H1 (cell line): ENCODE data around the gene KRT23. TPM values are rescaled to one million over a fixed set of nuclear protein-coding genes. Genes with fewer than 3 reads are reported as not detected.
A peak's percentile ranks its signal among the peaks of the same experiment; 100 is the strongest.

Experiments used
- CTCF ChIA-PET: fragments of 300-600 bp; sonication (Branson Sonifier 250); formaldehyde crosslinking; loops from one replicate; lab custom pipeline; 2021; ENCODE audit not compliant: partially characterized antibody; lab: Charles Lee
- POLR2A ChIA-PET: fragments of 300-600 bp; sonication (Branson Sonifier 250); formaldehyde crosslinking; loops from one replicate; lab custom pipeline; 2021; ENCODE audit warnings: inconsistent platforms; ENCODE audit not compliant: partially characterized antibody; lab: Charles Lee
- DNase-seq, 2 experiments: peaks; one replicate each; pipeline versions ENCODE4 v3.0.0 to v3.0.0-alpha.2; 2010 to 2022; ENCODE audit warnings: low spot score in 2 of 2, low read depth in 1 of 2, mixed read lengths in 1 of 2
- FAIRE-seq: peaks from 2 replicates; lab custom pipeline; 2011; peaks lifted over from hg19 to GRCh38; lab: Jason Lieb, UNC
- H2AFZ ChIP-seq: 2 replicates; pipeline ENCODE4 v1.8.1; 2012; ENCODE audit warnings: low read length, inconsistent platforms
- H2AK5ac ChIP-seq: 2 replicates; pipeline ENCODE4 v1.6.1; 2013; ENCODE audit warnings: low read depth, low read length
- H2BK120ac ChIP-seq: replicated peaks from 2 replicates; pipeline ENCODE3; 2013; ENCODE audit warnings: low read depth, low read length, inconsistent platforms
- H2BK12ac ChIP-seq: 2 replicates; pipeline ENCODE4 v1.6.1; 2013; ENCODE audit warnings: low read depth, low read length
- H2BK15ac ChIP-seq: 2 replicates; pipeline ENCODE4 v1.6.1; 2013; ENCODE audit warnings: low read length
- H2BK20ac ChIP-seq: 2 replicates; pipeline ENCODE4 v1.6.1; 2013; ENCODE audit warnings: low read length
- H2BK5ac ChIP-seq: 2 replicates; pipeline ENCODE4 v1.6.1; 2013; ENCODE audit warnings: low read depth, low read length
- H3K14ac ChIP-seq: 2 replicates; pipeline ENCODE4 v1.6.1; 2013; ENCODE audit warnings: inconsistent platforms; ENCODE audit not compliant: insufficient read length
- H3K18ac ChIP-seq: 2 replicates; pipeline ENCODE4 v1.6.1; 2013; ENCODE audit warnings: low read length; ENCODE audit errors: extremely low read depth
- H3K23ac ChIP-seq: 2 replicates; pipeline ENCODE4 v1.6.1; 2013; ENCODE audit warnings: inconsistent platforms; ENCODE audit not compliant: insufficient read length
- H3K23me2 ChIP-seq: 2 replicates; pipeline ENCODE4 v1.6.1; 2013; ENCODE audit warnings: low read depth, low read length
- H3K27ac ChIP-seq: 2 replicates; pipeline ENCODE4 v1.6.1; 2011; ENCODE audit warnings: low read depth, low read length, inconsistent platforms
- H3K27me3 ChIP-seq, 4 experiments: replicated peaks in 1 of 4; 1 replicate in 1 of 4; 2 replicates in 3 of 4; pipeline versions ENCODE4 v1.6.1 to v1.8.1; 2011 to 2013; ENCODE audit warnings: low read length in 3 of 4, mild to moderate bottlenecking in 3 of 4, inconsistent platforms in 2 of 4, mixed read lengths in 2 of 4, moderate library complexity in 1 of 4; ENCODE audit not compliant: control insufficient read depth in 3 of 4, insufficient read depth in 3 of 4; ENCODE audit errors: extremely low read depth in 1 of 4
- H3K36me3 ChIP-seq, 4 experiments: 2 replicates each; pipeline versions ENCODE4 v1.6.1 to v1.8.1; 2011 to 2013; ENCODE audit warnings: mild to moderate bottlenecking in 4 of 4, low read length in 3 of 4, moderate library complexity in 2 of 4, control low read depth in 1 of 4, inconsistent platforms in 1 of 4; ENCODE audit not compliant: insufficient read depth in 4 of 4, control insufficient read depth in 2 of 4
- H3K4ac ChIP-seq: replicated peaks from 2 replicates; pipeline ENCODE3; 2013; ENCODE audit warnings: low read length, low read depth, mixed read lengths, inconsistent platforms; ENCODE audit not compliant: insufficient read length
- H3K4me1 ChIP-seq, 4 experiments: replicated peaks in 1 of 4; 1 replicate in 1 of 4; 2 replicates in 3 of 4; pipeline versions ENCODE4 v1.6.1 to v1.8.1; 2011 to 2013; ENCODE audit warnings: low read length in 3 of 4, inconsistent platforms in 2 of 4, mixed read lengths in 1 of 4; ENCODE audit not compliant: insufficient read depth in 4 of 4, control insufficient read depth in 3 of 4
- H3K4me2 ChIP-seq, 2 experiments: 2 replicates each; pipeline versions ENCODE4 v1.6.1 to v1.8.1; 2011 to 2013; ENCODE audit warnings: low read depth in 2 of 2, low read length in 2 of 2, control low read depth in 1 of 2, inconsistent platforms in 1 of 2, mild to moderate bottlenecking in 1 of 2; ENCODE audit not compliant: insufficient read depth in 1 of 2
- H3K4me3 ChIP-seq, 4 experiments: fragments of 200-600, 300-600 bp in 1 of 4; sonication (generic), shearing (Covaris generic), sonication (Bioruptor Twin) in 1 of 4; 2 replicates each; pipeline versions ENCODE4 v1.5.1 to v1.8.1; 2011 to 2016; ENCODE audit warnings: low read length in 4 of 4, low read depth in 3 of 4, control low read depth in 2 of 4, inconsistent platforms in 2 of 4, mild to moderate bottlenecking in 2 of 4, mixed read lengths in 1 of 4, moderate library complexity in 1 of 4; ENCODE audit not compliant: insufficient read depth in 2 of 4; ENCODE audit errors: extremely low read depth in 1 of 4
- H3K56ac ChIP-seq: replicated peaks from 2 replicates; pipeline ENCODE3; 2013; ENCODE audit warnings: low read depth, mild to moderate bottlenecking, mixed read lengths, low read length, inconsistent platforms; ENCODE audit not compliant: insufficient read length
- H3K79me1 ChIP-seq: 2 replicates; pipeline ENCODE4 v1.6.1; 2013; ENCODE audit warnings: low read depth, low read length, control low read depth
- H3K79me2 ChIP-seq, 2 experiments: 2 replicates each; pipeline versions ENCODE4 v1.6.1 to v1.8.1; 2012 to 2013; ENCODE audit warnings: low read length in 2 of 2, mild to moderate bottlenecking in 2 of 2, inconsistent platforms in 1 of 2; ENCODE audit not compliant: insufficient read depth in 2 of 2, control insufficient read depth in 1 of 2
- H3K9ac ChIP-seq, 4 experiments: replicated peaks in 1 of 4; 1 replicate in 1 of 4; 2 replicates in 3 of 4; pipeline versions ENCODE4 v1.6.1 to v1.8.1; 2011 to 2013; ENCODE audit warnings: low read depth in 3 of 4, low read length in 3 of 4, control low read depth in 2 of 4, mild to moderate bottlenecking in 2 of 4, moderate library complexity in 2 of 4, inconsistent platforms in 1 of 4; ENCODE audit errors: extremely low read depth in 1 of 4
- H3K9me3 ChIP-seq, 2 experiments: 2 replicates each; pipeline versions ENCODE4 v1.6.1 to v1.8.1; 2012 to 2013; ENCODE audit warnings: mild to moderate bottlenecking in 2 of 2, moderate library complexity in 2 of 2, control low read depth in 1 of 2, inconsistent platforms in 1 of 2, low read depth in 1 of 2, low read length in 1 of 2, mixed read lengths in 1 of 2; ENCODE audit not compliant: insufficient read depth in 2 of 2
- H4K20me1 ChIP-seq, 2 experiments: replicated peaks in 1 of 2; 2 replicates each; pipeline versions ENCODE3 to v1.8.1; 2011 to 2013; ENCODE audit warnings: inconsistent platforms in 2 of 2, low read length in 2 of 2, mild to moderate bottlenecking in 1 of 2; ENCODE audit not compliant: insufficient read depth in 2 of 2, control insufficient read depth in 1 of 2
- H4K5ac ChIP-seq: 2 replicates; pipeline ENCODE4 v1.6.1; 2013; ENCODE audit warnings: low read length, low read depth, mixed read lengths, inconsistent platforms; ENCODE audit not compliant: insufficient read length
- H4K8ac ChIP-seq: 2 replicates; pipeline ENCODE4 v1.8.0; 2013; ENCODE audit warnings: mild to moderate bottlenecking, moderate library complexity, low read length, inconsistent platforms; ENCODE audit not compliant: insufficient read depth; ENCODE audit errors: extremely low read depth
- H4K91ac ChIP-seq: replicated peaks from 2 replicates; pipeline ENCODE3; 2013; ENCODE audit warnings: low read length, mixed read lengths, inconsistent platforms; ENCODE audit not compliant: insufficient read length
- BRCA1 ChIP-seq: IDR thresholded peaks from 2 replicates; pipeline ENCODE4 v1.6.1; 2012; ENCODE audit warnings: low read depth, low read length, improper control_type of control experiment
- CTCF ChIP-seq, 3 experiments: IDR thresholded peaks; 1 replicate in 2 of 3; 2 replicates in 1 of 3; pipeline versions ENCODE4 v1.5.1 to v1.6.1; 2011; ENCODE audit warnings: low read length in 3 of 3, mild to moderate bottlenecking in 3 of 3, inconsistent platforms in 2 of 3, low read depth in 1 of 3, moderate library complexity in 1 of 3; ENCODE audit not compliant: insufficient read depth in 1 of 3; ENCODE audit errors: control extremely low read depth in 1 of 3
- EGR1 ChIP-seq: IDR thresholded peaks from 2 replicates; pipeline ENCODE4 v1.6.1; 2011; ENCODE audit warnings: low read depth, low read length, borderline replicate concordance
- JUND ChIP-seq: IDR thresholded peaks from 2 replicates; pipeline ENCODE4 v1.6.1; 2011; ENCODE audit warnings: mild to moderate bottlenecking, improper control_type of control experiment, low read length
- MAFK ChIP-seq: IDR thresholded peaks from 2 replicates; pipeline ENCODE4 v1.6.1; 2012; ENCODE audit warnings: low read depth, mild to moderate bottlenecking, improper control_type of control experiment, low read length
- RAD21 ChIP-seq, 2 experiments: IDR thresholded peaks in 1 of 2; conservative IDR thresholded peaks in 1 of 2; 2 replicates each; pipeline ENCODE4 v1.6.1; 2011; ENCODE audit warnings: low read depth in 2 of 2, low read length in 2 of 2, improper control_type of control experiment in 1 of 2, inconsistent platforms in 1 of 2, mild to moderate bottlenecking in 1 of 2, moderate library complexity in 1 of 2
- RNF2 ChIP-seq: fragments of 200-900, 300-1000 bp; sonication (generic); IDR thresholded peaks from 2 replicates; pipeline ENCODE4 v1.7.1; 2016; ENCODE audit warnings: borderline replicate concordance, low read depth, mild to moderate bottlenecking, antibody characterized with exemption, low read length; ENCODE audit not compliant: poor library complexity, severe bottlenecking; ENCODE audit errors: missing control alignments
- SAP30 ChIP-seq: fragments of 300-600 bp; sonication (generic); IDR thresholded peaks from 2 replicates; pipeline ENCODE4 v1.7.1; 2012; ENCODE audit warnings: low read length, moderate library complexity, mild to moderate bottlenecking, inconsistent platforms; ENCODE audit not compliant: insufficient read depth, insufficient replicate concordance
- TEAD4 ChIP-seq: IDR thresholded peaks from 2 replicates; pipeline ENCODE4 v1.6.1; 2012; ENCODE audit warnings: low read depth, low read length, inconsistent platforms, mixed read lengths
- YY1 ChIP-seq: IDR thresholded peaks from 2 replicates; pipeline ENCODE4 v1.6.1; 2011; ENCODE audit warnings: low read depth, mild to moderate bottlenecking, low read length
- WGBS, 2 experiments: shearing (Covaris generic) in 1 of 2; methylation state at CpG; one replicate each; pipeline versions ENCODE4 v1.1.6 to v1.1.7; 2013 to 2015; ENCODE audit warnings: low lambda C conversion rate in 2 of 2, mixed read lengths in 2 of 2, inconsistent platforms in 1 of 2, low coverage in 1 of 2, missing lambda C conversion rate in 1 of 2; ENCODE audit not compliant: insufficient replicate concordance in 2 of 2, insufficient coverage in 1 of 2, insufficient read length in 1 of 2; ENCODE audit errors: extremely low coverage in 1 of 2, missing lambda C conversion rate in 1 of 2; 5-methylcytosine and 5-hydroxymethylcytosine counted together
- polyA plus RNA-seq, 7 experiments: library from polyadenylated mRNA; depleted of rRNA in 3 of 7; stranded (reverse) in 5 of 7; unstranded in 2 of 7; fragments of >200 nt in 5 of 7; fragments of 200-250 nt in 2 of 7; gene quantifications; 1 replicate in 5 of 7; 2 replicates in 1 of 7; 4 replicates in 1 of 7; pipeline versions ENCODE4 v1.2.1 to v1.2.3, GENCODE V29; 2011 to 2013; ENCODE audit warnings: missing spikeins in 2 of 7, mixed read lengths in 2 of 7
- total RNA-seq: library from RNA; stranded (reverse); fragmentation: NEBNext Ultra II Directional; extraction: Animal tissue kit (Norgen Biotek cat#: 25700); gene quantifications from 2 replicates; pipeline ENCODE4 v1.2.1, GENCODE V29; 2021

Gene KRT23
- total and polyA plus RNA-seq, 2 of the 8 experiments (the other 6 are each of a cell fraction or from before 2014, with no cell fraction given) = not detected

- Histone ChIP-seq H3K4me2 (no peak overlapping the region), H3K79me2 (no peaks in the 10 kb centered on the region), H3K4me3 (no peak overlapping the region), H3K27ac (no peak overlapping the region), H2BK12ac (no peak overlapping the region), H3K4me1 (peaks cover 0 to 2% (median under 1%) of the 10 kb centered on the region in 4 experiments; a peak in 2 of 7 replicates), H3K18ac (no peak overlapping the region), H2AFZ (no peak overlapping the region), H3K27me3 (no peaks in the 10 kb centered on the region), H2BK20ac (no peak overlapping the region), H3K79me1 (no peaks in the 10 kb centered on the region), H2AK5ac (no peak overlapping the region), H4K8ac (no peak overlapping the region), H2BK15ac (no peak overlapping the region), H2BK120ac (no peak overlapping the region), H3K9ac (no peak overlapping the region), H4K91ac (no peak overlapping the region), H3K36me3 (no peaks in the 10 kb centered on the region), H4K5ac (no peak overlapping the region), H3K23ac (no peak overlapping the region), H4K20me1 (no peaks in the 10 kb centered on the region), H2BK5ac (no peak overlapping the region), H3K4ac (no peak overlapping the region), H3K23me2 (no peaks in the 10 kb centered on the region), H3K56ac (no peak overlapping the region), H3K9me3 (no peaks in the 10 kb centered on the region), H3K14ac (no peak overlapping the region)
- WGBS, 2 experiments = 23% methylated on average over 5 of the region's 5 CpGs; no CpG with 5 or more reads in 1 of the 2 experiments
- FAIRE-seq (peak; percentile 95), DNase-seq (peak; percentile 33 to 70)
- ChIA-PET POLR2A (no interaction called here), CTCF (interaction anchor here (0.6 to 2.2 kb wide), 13 partner anchors 23 to 754 kb away, joined by 3 to 6 read pairs (median 4); no protein-coding TSS in a partner anchor)
- TF ChIP-seq YY1 (no peak), JUND (peak; percentile 86), MAFK (no peak), BRCA1 (no peak), EGR1 (no peak), SAP30 (no peak), RAD21 (IDR thresholded peaks at IDR 0.05 in 1 of 2, conservative IDR thresholded peaks at IDR 0.05 in 1 of 2; ENCODE audit: low read depth in 2 of 2, low read length in 2 of 2) (peak; percentile 98), CTCF (IDR thresholded peaks at IDR 0.05; ENCODE audit: control extremely low read depth in 1 of 3, insufficient read depth in 1 of 3, low read depth in 1 of 3, low read length in 3 of 3) (peak; percentile 47 to 80 (median 77)), RNF2 (no peak), TEAD4 (no peak)
Measured at GRCh38 chr17:40909351-40909750, 28.1 kb downstream of the KRT23 start.
